Motor neuron (in vitro differentiated cells): ENCODE data around the gene KDM7A. TPM values are rescaled to one million over a fixed set of nuclear protein-coding genes. Genes with fewer than 3 reads are reported as not detected.
"Not testable (repeated sequence)": the region's sequence is repeated elsewhere in the genome, so short reads cannot be mapped to it uniquely, and the experiment has no call there.

Experiments used
- ATAC-seq, 8 experiments: fragments of 200-7000 bp; cut with Tn5 transposase; replicated peaks in 6 of 8; 2 replicates each; pipeline ENCODE4 v1.8.0; 2021; ENCODE audit warnings: mild to moderate bottlenecking in 8 of 8, moderate library complexity in 8 of 8
- H3K27ac ChIP-seq, 2 donors: fragments of 250-450 bp; sonication (Bioruptor Pico); 2 replicates each; pipeline ENCODE4 v1.9.0; 2021; ENCODE audit warnings: antibody characterized with exemption in 2 of 2, mild to moderate bottlenecking in 2 of 2, moderate library complexity in 1 of 2
- H3K4me1 ChIP-seq, 2 donors: fragments of 250-450 bp; sonication (Bioruptor Pico); replicated peaks in 1 of 2; 2 replicates each; pipeline ENCODE4 v1.6.1; 2021; ENCODE audit warnings: antibody characterized with exemption in 2 of 2, mild to moderate bottlenecking in 2 of 2, moderate library complexity in 1 of 2
- H3K4me3 ChIP-seq, 5 donors: fragments of 250-450 bp; sonication (Bioruptor Pico); 2 replicates each; pipeline ENCODE4 v1.9.0; 2021; ENCODE audit warnings: antibody characterized with exemption in 5 of 5, mild to moderate bottlenecking in 5 of 5, moderate library complexity in 4 of 5
- WGBS, 10 experiments: fragments of 450-650 bp; shearing (Covaris generic); methylation state at CpG; one replicate each; pipeline ENCODE4 v1.0.0; 2022; 5-methylcytosine and 5-hydroxymethylcytosine counted together
- in situ Hi-C, 9 experiments: fragments of 400-800 bp; cut with MboI; loops; one replicate each; pipeline ENCODE4 v1.15.0; 2021; ENCODE audit warnings: low sequenced_read_pairs in 9 of 9, low pct_unique_long_range_greater_than_20kb in 2 of 9; ENCODE audit not compliant: unreplicated experiment in 9 of 9
- total RNA-seq, 8 experiments: library from RNA; unstranded; fragments of 300-600 nt; gene quantifications; 2 replicates each; pipeline versions ENCODE4 v1.2.3 to v1.2.4, GENCODE V29; 2022

Gene KDM7A
- total RNA-seq, 8 experiments from 2014 or later, result 8.6 to 15.5 (median 9.8) TPM

GRCh38 chr7:140134039-140134438, 42.7 kb downstream of the KDM7A start:
- in situ Hi-C loops, result no loop called here
- no peak overlapping the region for H3K27ac ChIP-seq
- no peak for ATAC-seq
- peaks cover 0 to 13% of the 10 kb centered on the region in 2 donors for H3K4me1 ChIP-seq
- WGBS, 10 experiments, result 81 to 100% (median 93%) methylated on average over 1 to 2 of the region's 2 CpGs; no CpG with 5 or more reads in 3 of the 10 experiments
- H3K4me3 ChIP-seq, result no peak overlapping the region

GRCh38 chr7:140127360-140128127, 49.2 kb downstream of the KDM7A start:
- ATAC-seq, result no peak
- Histone ChIP-seq H3K27ac (no peak overlapping the region), H3K4me3 (no peak overlapping the region), H3K4me1 (peaks cover 0 to 5% of the 10 kb centered on the region in 2 donors)
- in situ Hi-C loops, result no loop called here
- 83 to 100% (median 100%) methylated on average over 1 of the region's 1 CpG; no CpG with 5 or more reads in 1 of the 10 experiments for WGBS, 10 experiments

DNA sequence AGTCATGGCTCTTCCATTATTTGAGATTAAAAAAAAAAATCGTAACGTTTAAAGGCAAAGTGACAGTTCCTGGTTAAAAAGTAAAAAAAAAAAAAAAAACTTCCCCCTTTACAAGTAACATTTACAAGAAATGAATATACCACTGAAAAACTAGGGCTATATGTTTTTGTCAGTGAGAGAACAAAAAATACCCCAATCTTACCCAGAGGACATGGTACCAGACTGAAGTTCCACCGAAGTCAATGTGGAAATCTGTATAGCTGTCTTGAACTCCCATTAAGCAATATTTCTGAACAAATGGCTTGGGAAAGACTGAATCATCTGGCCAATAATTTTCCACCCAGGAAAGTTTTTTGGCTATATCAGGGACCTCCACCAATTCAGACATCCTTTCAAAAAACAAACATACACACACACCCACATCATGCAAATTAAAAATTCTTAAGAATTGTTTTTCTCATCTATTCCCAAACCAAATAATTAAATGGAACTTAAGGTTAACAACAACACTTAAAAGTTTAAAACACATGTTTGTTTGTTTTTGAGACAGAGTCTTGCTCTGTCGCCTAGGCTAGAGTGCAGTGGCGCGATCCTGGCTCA, 50.2 kb downstream of the KDM7A start:
- in situ Hi-C loops, result no loop called here
- no peak overlapping the region for H3K27ac ChIP-seq
- no peak for ATAC-seq
- H3K4me3 ChIP-seq, result no peak overlapping the region
- peaks cover 0 to 3% of the 10 kb centered on the region in 2 donors for H3K4me1 ChIP-seq
- WGBS, 10 experiments, result 87 to 100% (median 94%) methylated on average over 2 to 6 of the region's 6 CpGs

DNA sequence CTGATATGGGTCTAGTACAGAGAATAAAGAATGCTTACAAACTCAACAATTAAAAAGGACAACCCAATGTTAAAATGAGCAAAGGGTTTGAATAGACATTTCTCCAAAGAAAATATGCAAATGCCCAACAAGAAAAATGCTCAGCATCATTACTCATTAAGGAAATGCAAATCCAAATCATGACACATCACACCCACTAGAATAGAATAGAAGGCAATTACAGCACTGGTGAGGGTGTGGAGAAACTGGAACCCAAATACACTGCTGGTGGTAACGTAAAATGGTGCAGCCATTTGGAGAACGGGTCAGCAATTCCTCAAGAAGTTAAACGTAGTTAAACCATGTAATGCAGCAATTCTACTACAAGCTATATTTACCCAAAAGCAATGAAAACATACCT, 53.8 kb downstream of the KDM7A start:
- H3K4me1 ChIP-seq, result peaks cover 0 to 3% of the 10 kb centered on the region in 2 donors
- peak in 3 of 8 experiments; percentile 47 to 96 (median 95) for ATAC-seq
- WGBS, 10 experiments, result 20 to 100% (median 67%) methylated on average over 1 to 3 of the region's 3 CpGs; no CpG with 5 or more reads in 2 of the 10 experiments
- H3K4me3 ChIP-seq, result no peak overlapping the region
- H3K27ac ChIP-seq, result no peak overlapping the region
- in situ Hi-C loops, result no loop called here

GRCh38 chr7:140121326-140121725, 55.5 kb downstream of the KDM7A start:
- no peak overlapping the region for H3K27ac ChIP-seq
- peaks cover 0 to 3% of the 10 kb centered on the region in 2 donors for H3K4me1 ChIP-seq
- in situ Hi-C loops, result no loop called here
- H3K4me3 ChIP-seq, result no peak overlapping the region
- WGBS, 10 experiments, result 35 to 100% (median 55%) methylated on average over 1 to 4 of the region's 4 CpGs
- peak in 1 of 8 experiments; percentile 14 for ATAC-seq

DNA sequence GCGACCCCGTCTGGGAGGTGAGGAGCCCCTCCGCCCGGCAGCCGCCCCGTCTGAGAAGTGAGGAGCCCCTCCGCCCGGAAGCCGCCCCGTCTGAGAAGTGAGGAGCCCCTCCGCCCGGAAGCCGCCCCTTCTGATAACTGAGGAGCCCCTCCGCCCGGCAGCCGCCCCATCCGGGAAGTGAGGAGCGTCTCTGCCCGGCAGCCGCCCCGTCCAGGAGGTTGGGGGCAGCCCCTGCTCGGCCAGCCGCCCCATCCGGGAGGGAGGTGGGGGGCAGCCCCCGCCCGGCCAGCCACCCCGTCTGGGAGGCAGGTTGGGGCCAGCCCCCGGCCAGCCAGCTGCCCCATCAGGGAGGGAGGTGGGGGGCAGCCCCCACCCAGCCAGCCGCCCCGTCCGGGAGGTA, 62.0 kb downstream of the KDM7A start:
- H3K4me1 ChIP-seq, ATAC-seq, H3K27ac ChIP-seq, H3K4me3 ChIP-seq, in situ Hi-C loops: not testable (repeated sequence)
- WGBS, 10 experiments, result no CpG with 5 or more reads among the region's 31 CpGs

DNA sequence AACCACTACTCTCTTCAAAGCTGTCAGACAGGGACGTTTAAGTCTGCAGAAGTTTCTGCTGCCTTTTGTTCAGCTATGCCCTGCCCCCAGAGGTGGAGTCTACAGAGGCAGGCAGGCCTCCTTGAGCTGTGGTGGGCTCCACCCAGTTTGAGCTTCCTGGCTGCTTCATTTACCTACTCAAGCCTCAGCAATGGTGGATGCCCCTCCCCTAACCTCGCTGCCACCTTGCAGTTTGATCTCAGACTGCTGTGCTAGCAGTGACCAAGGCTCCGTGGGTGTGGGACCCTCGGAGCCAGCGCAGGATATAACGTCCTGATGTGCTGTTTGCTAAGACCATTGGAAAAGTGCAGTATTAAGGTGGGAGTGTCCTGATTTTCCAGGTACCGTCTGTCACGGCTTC, 68.0 kb downstream of the KDM7A start:
- in situ Hi-C loops, H3K4me1 ChIP-seq, H3K4me3 ChIP-seq, ATAC-seq, H3K27ac ChIP-seq: not testable (repeated sequence)
- WGBS, 10 experiments, result 100% methylated on average over 1 of the region's 8 CpGs; no CpG with 5 or more reads in 8 of the 10 experiments

GRCh38 chr7:140096459-140096858, 80.3 kb downstream of the KDM7A start:
- no peak overlapping the region for H3K27ac ChIP-seq
- no peaks in the 10 kb centered on the region for H3K4me1 ChIP-seq
- in situ Hi-C loops, result no loop called here
- H3K4me3 ChIP-seq, result no peak overlapping the region
- peak in 1 of 8 experiments; percentile 99 for ATAC-seq
- 37 to 89% (median 74%) methylated on average over 2 to 4 of the region's 4 CpGs for WGBS, 10 experiments

DNA sequence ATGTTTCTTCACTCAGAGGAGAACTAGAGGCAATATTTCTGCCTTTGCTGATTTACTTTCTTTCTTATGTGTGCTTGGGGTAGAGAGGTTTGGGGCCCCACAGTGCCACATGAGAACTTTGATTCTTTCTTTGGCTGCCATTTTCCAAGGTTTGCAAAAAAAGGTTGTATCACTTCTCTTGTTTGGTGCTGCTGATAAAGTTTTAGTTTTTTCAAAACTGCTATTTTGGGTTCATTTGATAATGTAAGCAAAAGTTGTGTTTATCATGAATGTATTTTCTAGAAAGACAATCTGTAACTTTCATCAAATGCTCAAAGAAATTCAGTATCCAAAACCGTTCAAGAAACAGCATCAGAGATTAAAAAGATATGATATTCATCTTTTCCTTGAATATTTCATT, 83.4 kb downstream of the KDM7A start:
- H3K4me1 ChIP-seq, result no peaks in the 10 kb centered on the region
- no peak for ATAC-seq
- WGBS, 10 experiments, result 0 to 100% (median 80%) methylated on average over 1 of the region's 1 CpG; no CpG with 5 or more reads in 1 of the 10 experiments
- H3K4me3 ChIP-seq, result no peak overlapping the region
- H3K27ac ChIP-seq, result no peak overlapping the region
- in situ Hi-C loops, result no loop called here

DNA sequence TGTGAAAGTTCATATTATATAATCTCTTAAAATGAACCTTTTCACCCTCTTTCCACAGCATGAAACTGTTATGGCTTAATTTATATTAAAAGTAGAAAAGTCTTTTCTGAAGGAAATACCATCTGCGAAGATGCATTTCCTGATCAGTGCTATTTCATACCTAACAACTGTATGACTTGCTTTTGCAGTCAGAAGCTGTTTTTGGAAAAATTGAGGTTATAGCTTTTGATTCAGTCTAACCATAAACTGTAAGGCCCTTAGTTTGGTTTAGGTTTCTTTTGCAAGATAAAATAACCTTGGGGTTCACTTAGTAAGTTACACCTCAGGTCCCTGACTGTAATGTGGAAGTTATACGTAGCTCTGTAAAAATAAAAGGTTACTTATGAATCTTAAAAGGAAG, 91.3 kb downstream of the KDM7A start:
- H3K27ac ChIP-seq, result no peak overlapping the region
- no peak for ATAC-seq
- no peak overlapping the region for H3K4me3 ChIP-seq
- in situ Hi-C loops, result no loop called here
- no peaks in the 10 kb centered on the region for H3K4me1 ChIP-seq
- WGBS, 10 experiments, result 91 to 100% (median 100%) methylated on average over 1 to 2 of the region's 2 CpGs; no CpG with 5 or more reads in 3 of the 10 experiments

GRCh38 chr7:140084972-140085371, 91.8 kb downstream of the KDM7A start:
- Histone ChIP-seq H3K4me3 (no peak overlapping the region), H3K27ac (no peak overlapping the region), H3K4me1 (no peaks in the 10 kb centered on the region)
- WGBS, 10 experiments, result 4 to 90% (median 64%) methylated on average over 1 to 8 of the region's 8 CpGs; no CpG with 5 or more reads in 3 of the 10 experiments
- peak in 2 of 8 experiments; percentile 32 to 81 for ATAC-seq
- in situ Hi-C loops, result no loop called here

DNA sequence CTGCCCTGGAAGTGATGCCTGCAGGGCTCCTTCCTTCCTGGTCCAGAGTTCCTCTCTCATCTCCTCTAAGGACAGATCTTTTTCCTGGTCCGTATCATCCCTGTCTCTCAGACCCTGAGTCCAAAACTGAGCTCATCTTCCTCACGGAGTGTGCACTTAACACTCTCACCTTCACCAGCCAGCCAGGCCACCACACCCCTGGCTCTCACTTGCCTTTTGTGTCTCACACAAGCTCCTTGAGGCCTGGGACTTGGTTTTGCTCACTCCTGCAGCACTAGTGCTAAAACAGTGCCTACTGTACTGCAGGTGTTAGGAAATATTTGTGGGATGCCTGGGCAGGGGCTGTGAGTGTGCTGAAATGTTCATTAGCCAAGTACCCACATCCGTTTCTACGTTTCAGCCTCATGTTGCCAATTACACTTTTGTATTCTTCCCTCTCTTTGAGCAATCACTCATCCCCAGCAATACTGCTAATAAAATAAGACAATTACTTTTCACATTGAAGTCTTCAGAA, 92.6 kb downstream of the KDM7A start:
- no peaks in the 10 kb centered on the region for H3K4me1 ChIP-seq
- H3K4me3 ChIP-seq, result no peak overlapping the region
- H3K27ac ChIP-seq, result no peak overlapping the region
- no peak for ATAC-seq
- in situ Hi-C loops, result no loop called here
- WGBS, 10 experiments, result 80 to 100% (median 95%) methylated on average over 1 to 4 of the region's 4 CpGs

GRCh38 chr7:140082770-140083169, 94.0 kb downstream of the KDM7A start:
- no peak overlapping the region for H3K27ac ChIP-seq
- no peaks in the 10 kb centered on the region for H3K4me1 ChIP-seq
- WGBS, 10 experiments, result 81 to 100% (median 96%) methylated on average over 1 to 5 of the region's 7 CpGs; no CpG with 5 or more reads in 4 of the 10 experiments
- no peak for ATAC-seq
- no peak overlapping the region for H3K4me3 ChIP-seq
- in situ Hi-C loops, result no loop called here
